ENCODE data around the gene CSK.

- TF ChIP-seq CTCF (IDR thresholded peaks at IDR 0.05): no peak
- no peak for TF ChIP-seq POLR2A (IDR thresholded peaks at IDR 0.05)
These were observed 2.7 kb downstream of the CSK start for GRCh38 chr15:74784426-74785193.
